ENCODE results near the gene ASIC4. TPM values are rescaled to one million over a fixed set of nuclear protein-coding genes. Genes with fewer than 3 reads are reported as not detected.

Gene ASIC4
- total RNA-seq, 2 experiments from 2014 or later: 0.73 to 0.74 TPM

- Histone ChIP-seq H3K27ac (ENCODE audit: low read depth, low read length, poor library complexity, severe bottlenecking) (no peak overlapping the region), H3K4me3 (ENCODE audit: low read depth, low read length, poor library complexity, severe bottlenecking) (no peak overlapping the region), H2AFZ (ENCODE audit: low read length) (no peak overlapping the region), H3K4me2 (ENCODE audit: low read length) (no peak overlapping the region), H3K36me3 (ENCODE audit: insufficient read depth, low read length) (no peaks in the 10 kb centered on the region), H4K20me1 (ENCODE audit: insufficient read depth, low read length) (no peaks in the 10 kb centered on the region), H3K9me2 (ENCODE audit: insufficient read depth, low read length) (no peaks in the 10 kb centered on the region), H3K9me3 (ENCODE audit: low read length) (no peaks in the 10 kb centered on the region), H3K79me2 (ENCODE audit: insufficient read depth, low read depth, low read length) (no peaks in the 10 kb centered on the region), H3K4me1 (ENCODE audit: insufficient read depth, low read length, poor library complexity, severe bottlenecking) (no peaks in the 10 kb centered on the region)
- POLR2A ChIA-PET: no interaction called here
- CTCF ChIA-PET (ENCODE audit: unreplicated experiment): interaction anchor here (1.1 kb wide), 1 partner anchor 130 kb away, joined by 3 read pairs; no protein-coding TSS in a partner anchor
- BruUV-seq (replicated peaks): no TSS peak
- intact Hi-C loops (cut with micrococcal nuclease; ENCODE audit: unreplicated experiment): no loop called here
- no peak for TF ChIP-seq EZH2phosphoT487 (IDR thresholded peaks at IDR 0.05; ENCODE audit: borderline replicate concordance, low read depth, low read length)
- no peak for TF ChIP-seq CTCF (conservative IDR thresholded peaks at IDR 0.05; ENCODE audit: low read length)
- no peak for DNase-seq (ENCODE audit: low spot score)
These were observed 18.0 kb downstream of the ASIC4 start for GRCh38 chr2:219532378-219532649.

GRCh38 chr2:219533930-219534661, 19.8 kb downstream of the ASIC4 start:
- Histone ChIP-seq H3K9me3 (ENCODE audit: low read length) (no peaks in the 10 kb centered on the region), H3K4me2 (ENCODE audit: low read length) (no peak overlapping the region), H3K36me3 (ENCODE audit: insufficient read depth, low read length) (0 out of 2 replicates have a peak, but pooled peaks cover 11% of the 10 kb centered on the region), H3K4me3 (ENCODE audit: low read depth, low read length, poor library complexity, severe bottlenecking) (no peak overlapping the region), H3K79me2 (ENCODE audit: insufficient read depth, low read depth, low read length) (no peaks in the 10 kb centered on the region), H3K4me1 (ENCODE audit: insufficient read depth, low read length, poor library complexity, severe bottlenecking) (no peaks in the 10 kb centered on the region), H2AFZ (ENCODE audit: low read length) (no peak overlapping the region), H4K20me1 (ENCODE audit: insufficient read depth, low read length) (no peaks in the 10 kb centered on the region), H3K27ac (ENCODE audit: low read depth, low read length, poor library complexity, severe bottlenecking) (no peak overlapping the region), H3K9me2 (ENCODE audit: insufficient read depth, low read length) (no peaks in the 10 kb centered on the region)
- TF ChIP-seq EZH2phosphoT487 (IDR thresholded peaks at IDR 0.05; ENCODE audit: borderline replicate concordance, low read depth, low read length) (no peak), CTCF (conservative IDR thresholded peaks at IDR 0.05; ENCODE audit: low read length) (no peak)
- DNase-seq (ENCODE audit: low spot score): no peak
- CTCF ChIA-PET (ENCODE audit: unreplicated experiment): no interaction called here
- POLR2A ChIA-PET: interaction anchor here (0.7 kb wide), 1 partner anchor 763 kb away, joined by 5 read pairs; no protein-coding TSS in a partner anchor
- no TSS peak for BruUV-seq (replicated peaks)
- intact Hi-C loops (cut with micrococcal nuclease; ENCODE audit: unreplicated experiment): no loop called here

- Histone ChIP-seq H3K36me3 (ENCODE audit: insufficient read depth, low read length) (peaks cover 21% of the 10 kb centered on the region), H2AFZ (ENCODE audit: low read length) (no peak overlapping the region), H3K79me2 (ENCODE audit: insufficient read depth, low read depth, low read length) (no peaks in the 10 kb centered on the region), H3K4me1 (ENCODE audit: insufficient read depth, low read length, poor library complexity, severe bottlenecking) (no peaks in the 10 kb centered on the region), H4K20me1 (ENCODE audit: insufficient read depth, low read length) (0 out of 2 replicates have a peak, but pooled peaks cover 5% of the 10 kb centered on the region), H3K4me3 (ENCODE audit: low read depth, low read length, poor library complexity, severe bottlenecking) (no peak overlapping the region), H3K4me2 (ENCODE audit: low read length) (no peak overlapping the region), H3K9me2 (ENCODE audit: insufficient read depth, low read length) (no peaks in the 10 kb centered on the region), H3K27ac (ENCODE audit: low read depth, low read length, poor library complexity, severe bottlenecking) (no peak overlapping the region), H3K9me3 (ENCODE audit: low read length) (no peaks in the 10 kb centered on the region)
- POLR2A ChIA-PET: no interaction called here
- CTCF ChIA-PET (ENCODE audit: unreplicated experiment): interaction anchor here (0.6 kb wide), 1 partner anchor 10 kb away, joined by 3 read pairs; no protein-coding TSS in a partner anchor
- DNase-seq (ENCODE audit: low spot score): no peak
- intact Hi-C loops (cut with micrococcal nuclease; ENCODE audit: unreplicated experiment): no loop called here
- no TSS peak for BruUV-seq (replicated peaks)
- TF ChIP-seq EZH2phosphoT487 (IDR thresholded peaks at IDR 0.05; ENCODE audit: borderline replicate concordance, low read depth, low read length): no peak
These were observed 22.1 kb downstream of the ASIC4 start for GRCh38 chr2:219536425-219536824.

All from OCI-LY7 (cell line).